ENCODE data around the gene EIF2D.

EIF2D gene

DNA sequence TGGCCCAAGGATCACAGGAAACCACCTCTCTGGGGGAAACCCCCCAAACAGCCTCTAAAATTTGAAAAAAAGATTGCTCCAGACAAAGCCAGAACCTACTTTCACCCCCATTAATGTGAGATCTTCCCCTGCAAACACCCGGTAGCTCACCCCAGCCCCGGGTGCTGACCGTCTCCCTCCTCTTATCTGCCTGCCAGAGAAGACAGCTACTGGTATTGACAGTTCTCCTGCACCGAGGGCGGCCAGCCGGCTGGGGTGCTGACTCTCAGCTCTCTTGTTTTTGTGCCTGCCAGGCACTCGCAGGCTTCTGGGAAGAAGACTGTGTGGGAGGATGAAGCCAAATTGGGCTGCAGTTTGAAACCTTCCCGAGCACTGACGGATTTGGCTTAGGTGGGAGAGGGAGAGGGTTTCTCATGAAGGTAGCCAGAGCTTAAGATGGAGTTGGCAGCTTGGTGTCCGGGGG, 56.8 kb downstream of the EIF2D start:
- TF ChIP-seq, protein P1, sequence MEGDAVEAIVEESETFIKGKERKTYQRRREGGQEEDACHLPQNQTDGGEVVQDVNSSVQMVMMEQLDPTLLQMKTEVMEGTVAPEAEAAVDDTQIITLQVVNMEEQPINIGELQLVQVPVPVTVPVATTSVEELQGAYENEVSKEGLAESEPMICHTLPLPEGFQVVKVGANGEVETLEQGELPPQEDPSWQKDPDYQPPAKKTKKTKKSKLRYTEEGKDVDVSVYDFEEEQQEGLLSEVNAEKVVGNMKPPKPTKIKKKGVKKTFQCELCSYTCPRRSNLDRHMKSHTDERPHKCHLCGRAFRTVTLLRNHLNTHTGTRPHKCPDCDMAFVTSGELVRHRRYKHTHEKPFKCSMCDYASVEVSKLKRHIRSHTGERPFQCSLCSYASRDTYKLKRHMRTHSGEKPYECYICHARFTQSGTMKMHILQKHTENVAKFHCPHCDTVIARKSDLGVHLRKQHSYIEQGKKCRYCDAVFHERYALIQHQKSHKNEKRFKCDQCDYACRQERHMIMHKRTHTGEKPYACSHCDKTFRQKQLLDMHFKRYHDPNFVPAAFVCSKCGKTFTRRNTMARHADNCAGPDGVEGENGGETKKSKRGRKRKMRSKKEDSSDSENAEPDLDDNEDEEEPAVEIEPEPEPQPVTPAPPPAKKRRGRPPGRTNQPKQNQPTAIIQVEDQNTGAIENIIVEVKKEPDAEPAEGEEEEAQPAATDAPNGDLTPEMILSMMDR (IDR thresholded peaks at IDR 0.05; ENCODE audit: control extremely low read depth, extremely low read depth, low read depth, missing control alignments): no peak
- POLR2A ChIA-PET: interaction anchor here (0.8 to 1.6 kb wide), 5 partner anchors 8 to 85 kb away, joined by 3 to 6 read pairs (median 5); partner anchors contain the start of genes IKBKE and RASSF5
- CTCF ChIA-PET: interaction anchor here (0.7 to 21.1 kb wide), 25 partner anchors 9 to 380 kb away, joined by 3 to 290 read pairs (median 4); partner anchors contain the start of genes EIF2D, IKBKE and RASSF5
- peak; percentile 61 for DNase-seq (ENCODE audit: extremely low spot score)

DNA sequence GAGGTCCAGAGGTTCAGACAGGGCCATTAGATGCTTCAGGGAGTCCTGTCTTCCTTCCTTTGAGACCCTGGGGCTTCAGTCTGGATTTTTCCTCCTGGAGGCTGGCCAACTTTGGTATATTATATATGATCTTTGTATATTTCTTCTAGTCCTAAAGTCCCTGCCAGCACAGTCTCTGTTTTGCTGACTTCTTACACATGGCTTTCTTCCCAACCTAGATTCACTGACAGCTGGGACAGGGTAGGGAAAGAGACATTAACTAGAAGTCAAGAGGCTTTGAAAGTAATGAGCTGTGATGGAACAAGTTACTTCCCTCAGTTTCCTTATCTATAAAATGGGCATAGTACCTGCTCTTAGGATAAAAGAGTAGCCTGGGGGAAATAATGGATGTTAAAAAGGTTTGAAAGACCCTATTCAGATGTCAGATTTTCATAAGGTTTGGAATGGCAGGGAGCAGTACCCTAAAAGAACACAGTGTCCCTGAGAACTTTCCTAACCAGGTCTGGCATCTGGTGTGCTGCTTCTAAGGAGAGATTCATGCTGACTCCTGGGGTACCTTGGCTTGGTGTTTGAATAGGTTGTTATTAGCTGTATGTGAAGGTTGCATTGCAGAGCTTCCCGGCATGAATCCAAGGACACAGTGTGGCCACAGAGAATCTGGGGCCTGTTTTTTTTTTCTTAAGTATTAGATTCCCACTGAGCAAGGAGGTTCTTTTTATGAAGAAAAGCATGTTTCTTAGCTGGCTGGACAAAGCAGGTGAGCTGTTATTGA, 57.4 kb downstream of the EIF2D start:
- TF ChIP-seq, protein P1 (IDR thresholded peaks at IDR 0.05; ENCODE audit: control extremely low read depth, extremely low read depth, low read depth, missing control alignments): no peak
- no peak for DNase-seq (ENCODE audit: extremely low spot score)
- CTCF ChIA-PET: interaction anchor here (0.9 to 21.1 kb wide), 25 partner anchors 8 to 381 kb away, joined by 3 to 290 read pairs (median 6); partner anchors contain the start of genes EIF2D, IKBKE and RASSF5
- POLR2A ChIA-PET: interaction anchor here (0.8 to 1.6 kb wide), 4 partner anchors 9 to 85 kb away, joined by 3 to 6 read pairs (median 6); partner anchors contain the start of genes IKBKE and RASSF5

DNA sequence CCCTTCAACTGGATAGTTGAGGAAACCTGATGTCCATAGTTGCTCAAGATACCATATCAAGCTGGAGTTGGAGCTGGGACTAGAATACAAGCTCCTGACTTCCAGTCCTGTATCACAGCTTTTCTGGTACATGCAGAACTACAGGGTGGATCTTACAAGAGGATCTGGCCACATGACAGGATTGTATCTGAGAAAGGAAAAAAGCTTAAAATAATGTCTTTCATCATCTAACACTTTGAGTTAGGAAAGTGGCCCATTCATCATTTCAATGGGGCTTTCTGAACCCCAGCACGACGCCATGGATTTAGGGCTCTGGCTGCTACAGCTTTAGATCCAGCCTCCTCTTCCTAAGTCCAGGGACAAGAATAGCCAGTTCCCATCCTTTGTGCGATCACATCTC, 58.1 kb downstream of the EIF2D start:
- TF ChIP-seq, protein P1 (IDR thresholded peaks at IDR 0.05; ENCODE audit: control extremely low read depth, extremely low read depth, low read depth, missing control alignments): no peak
- POLR2A ChIA-PET: no interaction called here
- CTCF ChIA-PET: interaction anchor here (0.7 to 21.1 kb wide), 13 partner anchors 9 to 381 kb away, joined by 3 to 290 read pairs (median 4); partner anchors contain the start of gene RASSF5

DNA sequence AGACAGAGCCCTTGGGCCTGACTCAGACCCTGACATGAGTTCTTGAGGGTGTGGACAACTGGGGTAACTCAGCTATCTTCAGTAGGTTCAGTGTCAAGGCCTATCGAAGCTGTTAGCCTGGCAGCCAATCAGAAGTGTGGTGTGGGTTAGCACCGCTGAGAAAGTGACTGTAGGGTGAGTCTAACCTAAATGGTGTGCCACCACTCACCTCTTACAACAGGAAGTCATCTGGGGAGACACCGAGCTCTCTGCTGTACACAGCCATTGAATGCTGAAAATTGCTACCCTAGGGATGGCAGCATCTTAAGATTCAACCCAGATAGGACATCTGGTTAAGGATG, 60.3 kb downstream of the EIF2D start:
- ChIA-PET POLR2A (no interaction called here), CTCF (interaction anchor here (0.8 to 21.1 kb wide), 11 partner anchors 9 to 79 kb away, joined by 3 to 290 read pairs (median 4); partner anchors contain the start of gene EIF2D)
- TF ChIP-seq, protein P1 (IDR thresholded peaks at IDR 0.05; ENCODE audit: control extremely low read depth, extremely low read depth, low read depth, missing control alignments): no peak
- no peak for DNase-seq (ENCODE audit: extremely low spot score)

More for the DNA sequence above, 58.1 kb downstream of the EIF2D start:
- DNase-seq (ENCODE audit: extremely low spot score): no peak

DNA sequence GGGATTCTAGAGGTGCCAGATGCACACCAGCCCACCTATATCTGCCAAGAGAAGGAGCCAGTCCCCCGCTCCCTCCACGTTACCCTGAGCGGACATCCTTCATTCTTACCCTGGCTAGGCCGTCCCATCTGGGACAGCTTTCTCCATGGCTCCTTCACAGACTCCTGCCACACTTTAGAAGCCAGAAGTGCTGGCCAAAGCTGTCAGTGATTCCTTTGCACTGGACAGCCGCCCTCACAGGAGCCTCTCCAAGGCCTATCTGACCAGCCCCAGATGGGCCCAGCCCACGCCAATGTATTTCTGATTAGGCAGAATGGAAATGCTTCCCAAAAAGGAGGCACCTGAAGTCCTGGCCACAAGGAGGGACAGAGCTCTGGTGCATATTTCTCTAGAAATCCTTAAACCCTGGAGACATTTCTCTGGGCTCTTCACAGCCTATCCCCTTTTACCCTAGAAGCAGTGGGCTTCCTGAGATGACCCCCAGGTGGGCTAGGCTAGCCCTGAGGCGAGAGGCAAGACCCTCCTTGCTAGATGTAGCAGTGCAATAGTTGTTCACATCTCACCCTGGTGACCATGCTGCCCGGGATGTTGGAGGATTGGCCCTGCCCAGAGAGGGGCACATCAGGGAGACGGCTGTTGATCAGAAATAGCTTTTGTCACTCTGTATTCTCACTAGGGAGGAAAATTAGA, 60.8 kb downstream of the EIF2D start:
- TF ChIP-seq, protein P1 (IDR thresholded peaks at IDR 0.05; ENCODE audit: control extremely low read depth, extremely low read depth, low read depth, missing control alignments): no peak
- CTCF ChIA-PET: interaction anchor here (0.8 to 21.1 kb wide), 18 partner anchors 9 to 80 kb away, joined by 3 to 290 read pairs (median 4); partner anchors contain the start of genes EIF2D and RASSF5
- DNase-seq (ENCODE audit: extremely low spot score): no peak
- POLR2A ChIA-PET: no interaction called here

DNA sequence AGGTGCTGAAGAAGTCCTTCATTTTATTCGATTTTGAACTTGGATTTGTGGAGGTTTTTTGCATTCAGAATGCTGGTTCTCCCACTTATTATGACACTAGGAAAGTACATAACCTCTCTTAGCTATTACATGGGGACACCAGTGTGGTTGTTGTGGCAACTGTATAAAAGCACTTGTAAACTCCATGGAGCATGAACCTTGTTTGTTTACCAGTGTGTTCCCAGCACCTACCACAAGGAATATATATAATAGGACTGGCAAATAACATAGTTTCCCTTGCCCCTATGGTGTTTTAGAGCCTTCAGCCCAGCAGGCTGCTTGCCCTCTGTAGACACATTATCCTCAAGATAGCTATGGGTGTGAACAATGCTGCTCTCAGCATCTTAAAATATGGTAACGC, 61.8 kb downstream of the EIF2D start:
- POLR2A ChIA-PET: no interaction called here
- DNase-seq (ENCODE audit: extremely low spot score): no peak
- CTCF ChIA-PET: interaction anchor here (0.8 to 21.1 kb wide), 10 partner anchors 8 to 71 kb away, joined by 3 to 290 read pairs (median 5); partner anchors contain the start of gene RASSF5
- TF ChIP-seq, protein P1 (IDR thresholded peaks at IDR 0.05; ENCODE audit: control extremely low read depth, extremely low read depth, low read depth, missing control alignments): no peak

All from GM10248 (cell line).